Cerebellar nuclear complex (tissue), 1 donor: ENCODE data around the gene LMNB1.
"Not testable (repeated sequence)": the region's sequence is repeated elsewhere in the genome, so short reads cannot be mapped to it uniquely, and the experiment has no call there.

Experiments
- DNase-seq, 2 experiments: peaks; one replicate each; lab custom pipeline; 2025; lab: John Stamatoyannopoulos, UW

Gene LMNB1

GRCh38 chr5:126778675-126779403, 1.9 kb downstream of the LMNB1 start:
- no peak for DNase-seq

- peak; percentile 22 to 43 for DNase-seq
Measured at GRCh38 chr5:126780165-126780827, 3.4 kb downstream of the LMNB1 start.

- not testable (repeated sequence) for DNase-seq
Measured at GRCh38 chr5:126788409-126788808, 11.5 kb downstream of the LMNB1 start.

DNA sequence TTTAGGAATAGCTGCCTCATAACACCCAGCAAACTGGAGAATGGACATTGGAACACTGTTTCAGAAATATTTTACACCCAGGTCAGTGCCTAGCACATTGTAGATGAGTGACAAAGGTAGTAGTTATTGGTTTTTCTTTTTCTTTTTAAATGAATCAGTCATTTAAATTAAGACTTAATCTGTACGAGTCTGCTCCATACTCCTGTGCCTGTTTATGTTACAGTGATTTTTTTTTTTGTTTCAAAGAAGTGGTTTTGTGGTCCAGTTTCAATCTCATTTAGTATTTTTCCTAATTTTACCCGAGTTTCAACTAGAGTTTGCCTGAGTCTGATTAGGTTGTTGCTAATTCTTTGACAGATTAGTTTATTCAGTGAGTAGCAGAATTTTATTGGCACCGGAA, 16.2 kb downstream of the LMNB1 start:
- DNase-seq = no peak

DNA sequence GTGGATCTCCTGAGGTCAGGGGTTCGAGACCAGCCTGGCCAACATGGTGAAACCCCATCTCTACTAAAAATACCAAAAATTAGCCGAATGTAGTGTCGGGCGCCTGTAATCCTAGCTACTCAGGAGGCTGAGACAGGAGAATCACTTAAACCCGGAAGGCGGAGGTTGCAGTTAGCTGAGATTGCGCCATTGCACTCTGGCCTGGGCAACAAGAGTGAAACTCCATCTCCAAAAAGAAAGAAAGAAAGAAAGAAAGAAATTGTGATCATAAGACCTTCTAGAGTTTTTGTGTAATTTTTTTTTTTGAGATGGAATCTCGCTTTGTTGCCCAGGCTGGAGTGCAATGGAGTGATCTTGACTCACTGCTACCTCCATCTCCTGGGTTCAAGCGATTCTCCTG, 16.7 kb downstream of the LMNB1 start:
- not testable (repeated sequence) for DNase-seq

GRCh38 chr5:126794157-126794828, 17.4 kb downstream of the LMNB1 start:
- no peak for DNase-seq

DNA sequence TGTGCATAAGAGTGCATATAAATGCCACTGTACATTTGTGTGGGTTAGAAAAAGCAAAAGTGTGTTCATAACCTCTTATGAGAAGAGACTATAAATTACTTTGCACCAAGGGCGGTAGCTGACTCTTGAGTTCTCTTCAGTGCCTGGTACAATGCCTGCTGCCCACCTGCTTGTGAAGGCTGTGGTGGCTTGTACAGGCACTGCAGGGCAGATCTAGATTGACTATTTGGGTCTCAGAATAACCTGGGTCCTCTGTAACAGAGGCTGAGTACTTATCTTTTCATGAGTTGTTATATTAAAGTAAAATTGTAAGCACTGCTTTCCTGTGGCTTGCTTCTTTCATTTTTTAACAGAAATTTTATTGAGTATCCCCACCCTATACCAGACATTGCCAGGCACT, 22.8 kb downstream of the LMNB1 start:
- DNase-seq = no peak

DNA sequence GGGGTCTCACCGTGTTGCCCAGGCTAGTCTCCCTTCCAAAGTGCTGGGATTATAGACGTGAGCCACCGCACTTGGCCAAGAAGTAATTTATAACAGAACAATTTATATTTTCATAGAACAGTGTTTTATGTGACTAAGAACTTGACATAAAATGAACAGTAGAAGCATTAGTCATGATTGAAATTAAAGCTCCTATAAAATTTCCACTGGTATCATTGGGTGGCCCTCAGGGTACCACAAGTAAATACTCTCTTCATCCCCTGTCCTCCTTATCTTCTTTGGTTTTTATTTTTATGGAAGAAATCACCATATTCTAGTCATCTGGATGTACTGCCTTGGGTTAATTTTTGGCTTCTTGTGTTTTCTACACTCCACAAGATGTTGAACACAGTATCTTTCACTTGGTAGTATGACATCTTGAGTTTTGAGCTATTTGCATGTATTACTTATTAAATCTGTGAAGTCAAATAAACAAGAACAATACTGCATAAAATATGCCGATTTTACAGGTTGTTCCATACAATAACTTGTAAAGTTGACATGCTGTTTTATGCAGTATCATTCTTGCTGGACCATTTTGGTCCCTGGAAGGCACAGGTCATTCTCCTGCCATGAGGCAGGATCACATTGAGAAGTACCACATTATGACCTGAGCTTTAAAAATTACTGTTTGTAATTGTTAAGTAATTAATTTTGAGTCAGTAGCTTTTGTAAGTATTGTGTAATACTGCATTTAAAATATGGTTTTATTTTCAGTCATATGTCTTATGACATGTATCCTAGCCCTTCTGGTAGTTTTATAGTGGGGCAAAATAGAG, 24.4 kb downstream of the LMNB1 start:
- no peak for DNase-seq

- DNase-seq = no peak
Measured at GRCh38 chr5:126801992-126802294, 25.0 kb downstream of the LMNB1 start.

GRCh38 chr5:126805063-126805462, 28.1 kb downstream of the LMNB1 start:
- no peak for DNase-seq

GRCh38 chr5:126808521-126808988, 31.6 kb downstream of the LMNB1 start:
- no peak for DNase-seq

GRCh38 chr5:126809916-126810315, 33.0 kb downstream of the LMNB1 start:
- DNase-seq = no peak

DNA sequence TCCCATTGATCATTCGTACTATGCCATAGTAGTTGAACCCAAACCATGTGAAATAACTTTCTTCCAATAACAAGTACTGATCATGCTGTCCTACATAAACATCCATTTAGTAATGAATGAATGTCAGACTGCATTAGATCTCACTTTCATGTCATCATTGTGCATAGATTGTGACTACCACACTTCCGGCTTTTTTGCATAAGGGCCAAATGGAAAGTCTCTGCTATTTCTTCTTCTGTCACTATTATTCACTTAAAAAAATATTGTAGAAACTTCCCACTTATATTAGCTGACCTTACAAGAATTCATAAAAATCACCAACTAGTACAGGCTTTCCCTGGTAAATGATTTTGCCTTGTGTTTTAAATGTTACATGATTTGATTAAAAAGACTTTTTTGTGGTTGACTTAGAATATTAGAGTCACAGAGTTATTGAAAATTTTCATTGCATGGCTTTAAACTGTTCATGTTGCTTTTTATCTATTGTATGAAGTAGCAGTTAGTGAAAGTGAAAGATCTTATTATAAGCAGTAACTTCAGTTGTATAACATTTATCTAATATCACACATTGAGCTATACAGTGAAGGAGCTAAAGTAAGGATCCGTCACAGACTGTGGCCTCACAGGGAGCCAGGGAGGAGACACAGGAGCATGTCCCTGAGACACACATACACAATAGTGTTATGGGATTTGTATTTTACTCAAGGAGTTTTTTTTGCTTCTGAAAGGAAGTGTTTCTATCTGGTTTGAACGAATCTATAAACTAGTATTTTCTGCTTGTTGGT, 33.9 kb downstream of the LMNB1 start:
- DNase-seq = no peak

GRCh38 chr5:126811515-126812198, 34.7 kb downstream of the LMNB1 start:
- DNase-seq = no peak

GRCh38 chr5:126812199-126812570, 35.2 kb downstream of the LMNB1 start:
- no peak for DNase-seq

GRCh38 chr5:126813799-126814198, 36.9 kb downstream of the LMNB1 start:
- not testable (repeated sequence) for DNase-seq

GRCh38 chr5:126814721-126815404, 37.9 kb downstream of the LMNB1 start:
- DNase-seq = no peak

GRCh38 chr5:126816649-126817048, 39.7 kb downstream of the LMNB1 start:
- no peak for DNase-seq

DNA sequence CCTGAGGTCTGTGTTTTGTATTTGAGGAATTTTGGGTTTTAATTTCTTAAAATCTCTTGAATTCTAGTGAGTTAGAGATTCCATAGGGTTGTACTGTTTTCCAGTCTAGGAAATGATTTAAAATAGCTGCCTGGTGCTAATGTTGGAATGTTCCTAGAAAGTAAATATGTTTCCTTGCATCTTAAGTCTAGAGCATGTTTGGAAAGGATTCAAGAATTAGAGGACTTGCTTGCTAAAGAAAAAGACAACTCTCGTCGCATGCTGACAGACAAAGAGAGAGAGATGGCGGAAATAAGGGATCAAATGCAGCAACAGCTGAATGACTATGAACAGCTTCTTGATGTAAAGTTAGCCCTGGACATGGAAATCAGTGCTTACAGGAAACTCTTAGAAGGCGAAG, 41.8 kb downstream of the LMNB1 start:
- DNase-seq = no peak

DNA sequence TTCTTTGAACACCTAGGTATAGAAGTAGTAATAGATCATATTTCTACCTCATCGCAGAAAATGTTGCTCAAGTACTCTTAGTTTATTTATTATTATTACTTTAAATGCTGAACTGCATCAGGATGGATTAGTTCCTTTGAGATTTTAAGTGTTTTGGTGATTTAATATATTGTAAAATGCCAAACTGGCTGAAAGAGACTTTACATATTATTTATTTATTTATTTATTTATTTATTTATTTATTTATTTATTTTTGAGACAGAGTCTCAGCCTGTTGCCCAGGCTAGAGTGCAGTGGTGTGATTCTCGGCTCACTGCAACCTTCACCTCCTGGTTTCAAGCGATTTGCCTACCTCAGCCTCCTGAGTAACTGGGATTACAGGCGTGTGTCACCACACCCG, 42.3 kb downstream of the LMNB1 start:
- no peak for DNase-seq
